HG02885 (cell line): ENCODE measurements around the gene PDE9A.
"Not testable (repeated sequence)": the region's sequence is repeated elsewhere in the genome, so short reads cannot be mapped to it uniquely, and the experiment has no call there.

ENCODE experiments used
- ATAC-seq: cut with Tn5 transposase; IDR thresholded peaks from one replicate; pipeline ENCODE4 v1.9.1; 2021; ENCODE audit warnings: mild to moderate bottlenecking; ENCODE audit not compliant: unreplicated experiment, poor library complexity

PDE9A gene

GRCh38 chr21:42624095-42624790, 29.2 kb upstream of the PDE9A start:
- ATAC-seq, result no peak

DNA sequence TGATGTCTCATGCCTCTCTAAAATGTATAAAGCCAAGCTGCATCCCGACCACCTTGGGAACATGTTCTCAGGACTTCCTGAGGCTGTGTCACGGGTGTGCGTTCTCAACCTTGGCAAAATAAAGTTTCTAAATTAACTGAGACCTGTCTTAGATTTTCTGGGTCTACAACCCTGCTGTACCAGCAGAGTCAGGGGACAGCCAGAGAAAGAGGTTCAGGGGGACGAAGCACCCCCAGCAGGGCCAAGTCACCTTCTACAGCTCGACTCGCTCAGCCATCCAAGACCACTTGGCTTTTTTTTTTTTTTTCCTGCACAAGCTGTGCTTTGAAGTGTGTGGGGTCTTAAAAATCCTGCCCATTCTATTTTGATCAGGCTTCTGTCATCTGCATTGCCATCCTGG, 28.5 kb upstream of the PDE9A start:
- ATAC-seq, result no peak

GRCh38 chr21:42626171-42626570, 27.2 kb upstream of the PDE9A start:
- no peak for ATAC-seq

- no peak for ATAC-seq
These were observed 25.7 kb upstream of the PDE9A start for GRCh38 chr21:42627527-42628289.

DNA sequence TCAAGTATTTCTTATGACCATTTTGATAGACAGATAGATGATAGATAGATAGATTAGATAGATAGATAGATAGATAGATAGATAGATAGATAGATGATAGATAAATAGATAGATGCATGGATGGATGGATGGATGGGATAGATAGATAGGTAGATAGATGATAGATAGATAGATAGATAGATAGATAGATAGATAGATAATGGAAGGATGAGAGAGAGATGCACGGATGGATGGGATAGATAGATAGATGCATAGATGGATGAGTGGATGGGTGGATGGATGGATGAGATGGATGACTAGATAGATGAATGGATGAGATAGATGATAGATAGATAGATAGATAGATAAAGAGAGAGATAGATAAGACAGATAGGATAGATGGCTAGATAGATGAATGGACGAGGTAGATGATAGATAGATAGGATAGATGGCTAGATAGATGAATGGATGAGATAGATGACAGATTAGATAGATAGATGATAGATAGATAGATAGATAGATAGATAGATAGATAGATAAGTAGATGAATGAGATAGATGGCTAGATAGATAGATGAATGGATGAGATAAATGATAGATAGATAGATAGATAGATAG, 24.9 kb upstream of the PDE9A start:
- not testable (repeated sequence) for ATAC-seq

GRCh38 chr21:42629933-42630589, 23.4 kb upstream of the PDE9A start:
- no peak for ATAC-seq

DNA sequence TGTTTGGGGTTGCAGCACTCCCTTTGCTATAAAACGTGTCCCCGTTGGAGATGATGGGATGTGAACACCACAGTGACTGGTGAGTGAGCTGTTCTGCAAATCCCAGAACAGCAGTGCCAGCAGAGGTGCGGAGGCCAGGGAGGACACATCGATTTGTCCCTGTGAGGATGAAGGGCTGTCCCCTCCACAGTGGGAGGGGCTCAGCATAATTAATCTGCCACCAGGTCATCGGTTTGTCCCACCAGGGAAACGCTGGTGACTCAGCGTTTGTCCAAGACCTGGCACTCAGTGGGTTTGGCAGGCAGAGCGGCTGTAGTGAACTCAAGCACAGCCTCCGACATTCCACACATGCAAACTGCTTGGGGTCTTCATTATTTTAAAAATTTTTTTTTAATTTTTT, 22.8 kb upstream of the PDE9A start:
- no peak for ATAC-seq

- no peak for ATAC-seq
These were observed 22.3 kb upstream of the PDE9A start for GRCh38 chr21:42631142-42631541.

- no peak for ATAC-seq
These were observed 21.1 kb upstream of the PDE9A start for GRCh38 chr21:42632336-42632751.

GRCh38 chr21:42632771-42633690, 20.4 kb upstream of the PDE9A start:
- ATAC-seq, result no peak

GRCh38 chr21:42633858-42634257, 19.6 kb upstream of the PDE9A start:
- no peak for ATAC-seq

GRCh38 chr21:42635848-42636519, 17.4 kb upstream of the PDE9A start:
- ATAC-seq, result no peak

GRCh38 chr21:42636520-42637266, 16.7 kb upstream of the PDE9A start:
- no peak for ATAC-seq

- no peak for ATAC-seq
These were observed 16.0 kb upstream of the PDE9A start for GRCh38 chr21:42637267-42638041.

DNA sequence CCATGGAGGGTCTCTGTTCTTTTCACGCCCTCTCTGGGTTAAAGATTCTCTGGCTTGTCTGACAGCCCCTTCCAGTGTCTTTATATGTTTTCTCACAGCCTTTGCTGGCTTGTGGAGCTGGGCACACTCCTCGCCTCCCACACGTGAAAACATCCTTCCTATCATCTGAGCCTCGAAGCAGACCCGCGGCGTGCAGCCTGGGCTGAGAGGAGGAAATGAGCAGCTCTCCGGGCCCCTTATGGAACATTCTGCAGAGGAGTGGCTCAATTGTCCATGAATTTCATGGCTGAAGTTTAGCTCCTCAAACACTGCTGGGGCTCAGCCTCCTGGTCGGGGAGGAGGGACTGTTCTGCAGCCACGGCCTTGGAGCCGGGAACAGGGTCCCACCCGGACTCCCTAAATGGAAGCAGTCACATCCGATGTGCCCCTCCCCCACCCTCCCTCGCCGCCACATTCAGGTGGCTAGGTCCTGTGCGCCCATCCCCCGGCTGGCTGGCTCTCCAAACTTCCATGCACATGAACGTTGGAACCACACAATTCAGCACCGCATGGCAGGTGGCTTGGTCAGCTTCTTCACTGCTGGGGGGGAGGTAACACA, 15.1 kb upstream of the PDE9A start:
- no peak for ATAC-seq

DNA sequence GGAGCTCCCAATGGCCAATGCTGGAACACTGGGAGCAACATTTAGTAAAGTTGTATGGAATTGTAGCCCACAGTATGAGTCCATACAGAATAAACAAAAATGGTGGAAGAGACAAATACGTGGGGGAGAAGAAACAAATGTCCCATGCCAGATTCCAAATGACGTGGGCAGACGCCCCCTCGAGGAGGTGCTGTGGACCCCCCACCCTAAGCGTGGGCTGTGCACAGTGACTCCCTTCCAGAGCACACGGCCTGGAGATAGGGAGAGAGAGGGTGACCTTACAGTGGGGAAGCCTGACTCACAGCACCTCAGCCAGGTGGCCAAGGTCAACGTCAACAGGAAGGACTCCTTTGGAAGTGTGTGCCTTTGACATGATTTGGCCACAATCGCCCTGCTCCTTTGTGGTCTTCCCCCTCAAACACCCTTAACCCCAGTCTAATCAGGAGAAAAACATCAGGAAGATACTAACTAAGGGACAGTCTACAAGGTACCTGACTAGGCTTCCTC, 13.7 kb upstream of the PDE9A start:
- no peak for ATAC-seq

DNA sequence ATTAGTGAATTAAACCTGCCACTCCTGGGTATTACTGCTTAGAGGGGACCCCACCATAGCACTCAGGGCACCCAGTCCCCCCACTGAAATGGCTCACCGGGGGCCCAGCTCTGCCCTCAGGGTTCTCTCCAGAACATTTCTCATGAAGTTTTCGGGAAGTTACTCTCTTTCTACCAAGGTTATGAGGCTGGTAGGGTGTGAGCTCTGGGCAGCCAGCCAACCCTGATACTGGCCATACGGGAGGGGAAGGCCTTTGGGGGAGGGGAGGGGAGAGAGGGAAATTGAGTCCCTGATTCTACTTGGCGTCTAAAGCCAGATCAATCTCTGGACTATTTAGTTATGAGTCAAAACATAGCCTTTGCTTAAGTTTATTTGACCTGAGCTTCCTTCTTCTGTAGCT, 12.9 kb upstream of the PDE9A start:
- no peak for ATAC-seq
